GM23338 (cell line): ENCODE data around the gene FMN2. TPM values are rescaled to one million over a fixed set of nuclear protein-coding genes. Genes with fewer than 3 reads are reported as not detected.

Experiments
- ATAC-seq: fragments of 200-7000 bp; cut with Tn5 transposase; 3 replicates; pipeline ENCODE4 v1.9.1; 2020
- DNase-seq: peaks from one replicate; pipeline ENCODE4 v3.0.0-alpha.2; 2015; ENCODE audit warnings: low spot score
- H2AFZ ChIP-seq: fragments of 200-600 bp; sonication (generic); 2 replicates; pipeline ENCODE4 v1.8.0; 2016; ENCODE audit warnings: antibody characterized with exemption, mild to moderate bottlenecking, moderate library complexity
- H3F3A ChIP-seq: fragments of 200-600 bp; sonication (generic); replicated peaks from 2 replicates; pipeline ENCODE4 v1.8.0; 2017; ENCODE audit warnings: antibody characterized with exemption, mixed run types, low read depth
- H3K27ac ChIP-seq: fragments of 200-600 bp; sonication (generic); 2 replicates; pipeline ENCODE4 v1.6.1; 2016; ENCODE audit warnings: low read depth
- H3K27me3 ChIP-seq: fragments of 200-600 bp; sonication (generic); 2 replicates; pipeline ENCODE4 v1.8.0; 2016; ENCODE audit warnings: mild to moderate bottlenecking, mixed run types, moderate library complexity; ENCODE audit not compliant: insufficient read depth
- H3K36me3 ChIP-seq: fragments of 200-600 bp; sonication (generic); 2 replicates; pipeline ENCODE4 v1.8.0; 2016; ENCODE audit warnings: mild to moderate bottlenecking; ENCODE audit not compliant: insufficient read depth
- H3K4me1 ChIP-seq: fragments of 200-600 bp; sonication (generic); 2 replicates; pipeline ENCODE4 v1.8.0; 2016; ENCODE audit warnings: mild to moderate bottlenecking, moderate library complexity; ENCODE audit not compliant: insufficient read depth
- H3K4me2 ChIP-seq: fragments of 200-600 bp; sonication (generic); 2 replicates; pipeline ENCODE4 v1.7.1; 2017; ENCODE audit warnings: mixed run types
- H3K4me3 ChIP-seq: fragments of 200-600 bp; sonication (generic); 2 replicates; pipeline ENCODE4 v1.6.1; 2016; ENCODE audit warnings: mixed run types
- H3K79me2 ChIP-seq: fragments of 200-600 bp; sonication (generic); replicated peaks from 2 replicates; pipeline ENCODE4 v1.8.0; 2017; ENCODE audit warnings: mild to moderate bottlenecking; ENCODE audit not compliant: insufficient read depth
- H3K9me2 ChIP-seq: fragments of 200-600 bp; sonication (generic); 2 replicates; pipeline ENCODE4 v1.8.0; 2017; ENCODE audit not compliant: insufficient read depth
- H4K20me1 ChIP-seq: fragments of 200-600 bp; sonication (generic); replicated peaks from 2 replicates; pipeline ENCODE4 v1.8.0; 2017; ENCODE audit warnings: mild to moderate bottlenecking; ENCODE audit not compliant: insufficient read depth
- H3K27ac Mint-ChIP-seq: 2 replicates; pipeline ENCODE4 v1.8.0; 2020; ENCODE audit warnings: inconsistent platforms, mild to moderate bottlenecking, moderate library complexity, mixed read lengths
- H3K27me3 Mint-ChIP-seq: 3 replicates; pipeline ENCODE4 v1.8.0; 2022; ENCODE audit warnings: low read depth, mild to moderate bottlenecking, moderate library complexity, mixed read lengths, inconsistent platforms; ENCODE audit not compliant: insufficient read depth, poor library complexity
- H3K36me3 Mint-ChIP-seq: 3 replicates; pipeline ENCODE4 v1.8.0; 2021; ENCODE audit warnings: low read depth, mild to moderate bottlenecking, inconsistent platforms, moderate library complexity, mixed read lengths
- H3K4me1 Mint-ChIP-seq: 3 replicates; pipeline ENCODE4 v1.8.0; 2020; ENCODE audit warnings: mild to moderate bottlenecking, inconsistent platforms, mixed read lengths
- H3K4me3 Mint-ChIP-seq: 3 replicates; pipeline ENCODE4 v1.8.0; 2021; ENCODE audit warnings: moderate library complexity, mild to moderate bottlenecking, inconsistent platforms, mixed read lengths
- H3K9me3 Mint-ChIP-seq: 3 replicates; pipeline ENCODE4 v1.8.0; 2020; ENCODE audit warnings: moderate library complexity, mild to moderate bottlenecking, inconsistent platforms, mixed read lengths
- CREB1 ChIP-seq: fragments of 250-450 bp; sonication (Bioruptor Pico); IDR thresholded peaks from 2 replicates; pipeline ENCODE4 v1.5.0; 2020; ENCODE audit warnings: low read depth, mild to moderate bottlenecking, moderate library complexity
- CTCF ChIP-seq, 2 experiments: fragments of 200-600 bp in 1 of 2; sonication (generic) in 1 of 2; conservative IDR thresholded peaks; 2 replicates each; pipeline versions ENCODE4 v1.5.1 to v1.6.1; 2016 to 2017; ENCODE audit warnings: antibody characterized with exemption in 2 of 2, low read depth in 2 of 2, mild to moderate bottlenecking in 2 of 2, moderate library complexity in 1 of 2
- EZH2 ChIP-seq: fragments of 200-600 bp; sonication (generic); IDR thresholded peaks from one replicate; pipeline ENCODE4 v1.8.0; 2017; ENCODE audit warnings: antibody characterized with exemption, mild to moderate bottlenecking, low read depth; ENCODE audit not compliant: unreplicated experiment
- EZH2phosphoT487 ChIP-seq: fragments of 200-600 bp; sonication (generic); IDR thresholded peaks from one replicate; pipeline ENCODE4 v1.8.1; 2018; ENCODE audit warnings: antibody characterized with exemption; ENCODE audit not compliant: unreplicated experiment
- JUNB ChIP-seq: IDR thresholded peaks from one replicate; pipeline ENCODE4 v1.6.1; 2016; ENCODE audit warnings: antibody characterized with exemption; ENCODE audit not compliant: unreplicated experiment
- NANOG ChIP-seq: IDR thresholded peaks from 2 replicates; pipeline ENCODE4 v1.6.1; 2016; ENCODE audit warnings: antibody characterized with exemption, borderline replicate concordance
- POLR2AphosphoS5 ChIP-seq: IDR thresholded peaks from 2 replicates; pipeline ENCODE4 v1.6.1; 2016; ENCODE audit warnings: antibody characterized with exemption, low read depth
- REST ChIP-seq: IDR thresholded peaks from one replicate; pipeline ENCODE4 v1.6.1; 2018; ENCODE audit warnings: antibody characterized with exemption; ENCODE audit not compliant: unreplicated experiment
- STAT1 ChIP-seq: IDR thresholded peaks from one replicate; pipeline ENCODE4 v1.6.1; 2016; ENCODE audit warnings: antibody characterized with exemption; ENCODE audit not compliant: unreplicated experiment
- ZNF114 ChIP-seq: fragments of 250-450 bp; sonication (Bioruptor Pico); IDR thresholded peaks from 2 replicates; pipeline ENCODE4 v1.5.0; 2020; ENCODE audit warnings: mild to moderate bottlenecking, moderate library complexity
- ZNF331 ChIP-seq: fragments of 250-450 bp; sonication (Bioruptor Pico); IDR thresholded peaks from 2 replicates; pipeline ENCODE4 v1.5.0; 2020; ENCODE audit warnings: low read depth, mild to moderate bottlenecking, moderate library complexity
- polyA plus RNA-seq: library from polyadenylated mRNA; unstranded; fragments of >200 nt; fragmentation: Nextera tagmentation; extraction: Ambion mirVana; gene quantifications from 2 replicates; pipeline ENCODE4 v1.2.1, GENCODE V29; 2016
- total RNA-seq: library from RNA; depleted of rRNA; stranded (reverse); fragments of >200 nt; shearing (Covaris generic); gene quantifications from 2 replicates; pipeline ENCODE4 v1.2.3, GENCODE V29; 2014
- TF ChIP-seq, protein P1 (sequence below): fragments of 250-450 bp; sonication (Bioruptor Pico); IDR thresholded peaks from 2 replicates; pipeline ENCODE4 v1.5.0; 2020; ENCODE audit warnings: mild to moderate bottlenecking, moderate library complexity
- TF ChIP-seq, protein P2 (sequence below): IDR thresholded peaks from 2 replicates; pipeline ENCODE4 v1.6.1; 2016; ENCODE audit warnings: antibody characterized with exemption

Gene FMN2
- total and polyA plus RNA-seq, 2 experiments from 2014 or later, result 1.5 to 2.5 TPM

DNA sequence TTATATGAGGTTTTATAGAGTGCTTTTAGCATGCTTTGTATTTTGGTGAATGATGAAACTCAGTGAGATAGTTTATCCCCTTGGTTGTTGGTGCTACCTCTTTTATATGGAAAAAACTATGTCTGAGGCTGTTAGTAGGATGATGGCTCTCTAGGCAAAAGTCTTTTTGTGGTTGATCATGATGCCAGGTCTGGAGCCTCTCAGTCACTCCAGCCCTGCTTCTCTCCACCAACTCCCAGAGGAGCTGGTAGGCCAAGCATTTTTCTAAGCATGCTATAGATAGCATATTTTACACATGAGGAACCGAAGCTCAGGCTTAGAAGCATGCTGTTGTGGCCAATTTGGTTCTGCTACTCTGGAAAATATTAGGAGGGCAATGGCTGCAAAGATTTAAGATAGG, 82.2 kb downstream of the FMN2 start:
- ATAC-seq, result no peak
- Mint-ChIP-seq H3K27ac (no peak overlapping the region), H3K36me3 (no peaks in the 10 kb centered on the region), H3K27me3 (no peaks in the 10 kb centered on the region), H3K4me1 (no peaks in the 10 kb centered on the region), H3K4me3 (no peak overlapping the region), H3K9me3 (no peaks in the 10 kb centered on the region)
- Histone ChIP-seq H3K4me2 (no peak overlapping the region), H3F3A (no peaks in the 10 kb centered on the region), H3K27me3 (no peaks in the 10 kb centered on the region), H3K4me3 (no peak overlapping the region), H3K79me2 (no peaks in the 10 kb centered on the region), H3K36me3 (no peaks in the 10 kb centered on the region), H3K9me2 (no peaks in the 10 kb centered on the region), H3K27ac (no peak overlapping the region), H4K20me1 (no peaks in the 10 kb centered on the region), H3K4me1 (no peaks in the 10 kb centered on the region), H2AFZ (no peak overlapping the region)
- DNase-seq, result no peak
- no peak for TF ChIP-seq STAT1
- no peak for TF ChIP-seq POLR2AphosphoS5
- no peak for TF ChIP-seq REST
- TF ChIP-seq, protein P1, sequence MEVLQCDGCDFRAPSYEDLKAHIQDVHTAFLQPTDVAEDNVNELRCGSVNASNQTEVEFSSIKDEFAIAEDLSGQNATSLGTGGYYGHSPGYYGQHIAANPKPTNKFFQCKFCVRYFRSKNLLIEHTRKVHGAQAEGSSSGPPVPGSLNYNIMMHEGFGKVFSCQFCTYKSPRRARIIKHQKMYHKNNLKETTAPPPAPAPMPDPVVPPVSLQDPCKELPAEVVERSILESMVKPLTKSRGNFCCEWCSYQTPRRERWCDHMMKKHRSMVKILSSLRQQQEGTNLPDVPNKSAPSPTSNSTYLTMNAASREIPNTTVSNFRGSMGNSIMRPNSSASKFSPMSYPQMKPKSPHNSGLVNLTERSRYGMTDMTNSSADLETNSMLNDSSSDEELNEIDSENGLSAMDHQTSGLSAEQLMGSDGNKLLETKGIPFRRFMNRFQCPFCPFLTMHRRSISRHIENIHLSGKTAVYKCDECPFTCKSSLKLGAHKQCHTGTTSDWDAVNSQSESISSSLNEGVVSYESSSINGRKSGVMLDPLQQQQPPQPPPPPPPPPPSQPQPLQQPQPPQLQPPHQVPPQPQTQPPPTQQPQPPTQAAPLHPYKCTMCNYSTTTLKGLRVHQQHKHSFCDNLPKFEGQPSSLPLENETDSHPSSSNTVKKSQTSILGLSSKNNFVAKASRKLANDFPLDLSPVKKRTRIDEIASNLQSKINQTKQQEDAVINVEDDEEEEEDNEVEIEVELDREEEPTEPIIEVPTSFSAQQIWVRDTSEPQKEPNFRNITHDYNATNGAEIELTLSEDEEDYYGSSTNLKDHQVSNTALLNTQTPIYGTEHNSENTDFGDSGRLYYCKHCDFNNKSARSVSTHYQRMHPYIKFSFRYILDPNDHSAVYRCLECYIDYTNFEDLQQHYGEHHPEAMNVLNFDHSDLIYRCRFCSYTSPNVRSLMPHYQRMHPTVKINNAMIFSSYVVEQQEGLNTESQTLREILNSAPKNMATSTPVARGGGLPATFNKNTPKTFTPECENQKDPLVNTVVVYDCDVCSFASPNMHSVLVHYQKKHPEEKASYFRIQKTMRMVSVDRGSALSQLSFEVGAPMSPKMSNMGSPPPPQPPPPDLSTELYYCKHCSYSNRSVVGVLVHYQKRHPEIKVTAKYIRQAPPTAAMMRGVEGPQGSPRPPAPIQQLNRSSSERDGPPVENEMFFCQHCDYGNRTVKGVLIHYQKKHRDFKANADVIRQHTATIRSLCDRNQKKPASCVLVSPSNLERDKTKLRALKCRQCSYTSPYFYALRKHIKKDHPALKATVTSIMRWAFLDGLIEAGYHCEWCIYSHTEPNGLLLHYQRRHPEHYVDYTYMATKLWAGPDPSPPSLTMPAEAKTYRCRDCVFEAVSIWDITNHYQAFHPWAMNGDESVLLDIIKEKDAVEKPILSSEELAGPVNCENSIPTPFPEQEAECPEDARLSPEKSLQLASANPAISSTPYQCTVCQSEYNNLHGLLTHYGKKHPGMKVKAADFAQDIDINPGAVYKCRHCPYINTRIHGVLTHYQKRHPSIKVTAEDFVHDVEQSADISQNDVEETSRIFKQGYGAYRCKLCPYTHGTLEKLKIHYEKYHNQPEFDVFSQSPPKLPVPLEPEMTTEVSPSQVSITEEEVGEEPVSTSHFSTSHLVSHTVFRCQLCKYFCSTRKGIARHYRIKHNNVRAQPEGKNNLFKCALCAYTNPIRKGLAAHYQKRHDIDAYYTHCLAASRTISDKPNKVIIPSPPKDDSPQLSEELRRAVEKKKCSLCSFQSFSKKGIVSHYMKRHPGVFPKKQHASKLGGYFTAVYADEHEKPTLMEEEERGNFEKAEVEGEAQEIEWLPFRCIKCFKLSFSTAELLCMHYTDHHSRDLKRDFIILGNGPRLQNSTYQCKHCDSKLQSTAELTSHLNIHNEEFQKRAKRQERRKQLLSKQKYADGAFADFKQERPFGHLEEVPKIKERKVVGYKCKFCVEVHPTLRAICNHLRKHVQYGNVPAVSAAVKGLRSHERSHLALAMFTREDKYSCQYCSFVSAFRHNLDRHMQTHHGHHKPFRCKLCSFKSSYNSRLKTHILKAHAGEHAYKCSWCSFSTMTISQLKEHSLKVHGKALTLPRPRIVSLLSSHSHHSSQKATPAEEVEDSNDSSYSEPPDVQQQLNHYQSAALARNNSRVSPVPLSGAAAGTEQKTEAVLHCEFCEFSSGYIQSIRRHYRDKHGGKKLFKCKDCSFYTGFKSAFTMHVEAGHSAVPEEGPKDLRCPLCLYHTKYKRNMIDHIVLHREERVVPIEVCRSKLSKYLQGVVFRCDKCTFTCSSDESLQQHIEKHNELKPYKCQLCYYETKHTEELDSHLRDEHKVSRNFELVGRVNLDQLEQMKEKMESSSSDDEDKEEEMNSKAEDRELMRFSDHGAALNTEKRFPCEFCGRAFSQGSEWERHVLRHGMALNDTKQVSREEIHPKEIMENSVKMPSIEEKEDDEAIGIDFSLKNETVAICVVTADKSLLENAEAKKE, result no peak
- TF ChIP-seq EZH2phosphoT487, result no peak
- TF ChIP-seq JUNB, result no peak
- no peak for TF ChIP-seq ZNF114
- TF ChIP-seq, protein P2, sequence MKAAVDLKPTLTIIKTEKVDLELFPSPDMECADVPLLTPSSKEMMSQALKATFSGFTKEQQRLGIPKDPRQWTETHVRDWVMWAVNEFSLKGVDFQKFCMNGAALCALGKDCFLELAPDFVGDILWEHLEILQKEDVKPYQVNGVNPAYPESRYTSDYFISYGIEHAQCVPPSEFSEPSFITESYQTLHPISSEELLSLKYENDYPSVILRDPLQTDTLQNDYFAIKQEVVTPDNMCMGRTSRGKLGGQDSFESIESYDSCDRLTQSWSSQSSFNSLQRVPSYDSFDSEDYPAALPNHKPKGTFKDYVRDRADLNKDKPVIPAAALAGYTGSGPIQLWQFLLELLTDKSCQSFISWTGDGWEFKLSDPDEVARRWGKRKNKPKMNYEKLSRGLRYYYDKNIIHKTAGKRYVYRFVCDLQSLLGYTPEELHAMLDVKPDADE, result no peak
- no peak for TF ChIP-seq NANOG
- no peak for TF ChIP-seq CTCF (conservative IDR thresholded peaks at IDR 0.05; ENCODE audit: low read depth in 2 of 2)
- no peak for TF ChIP-seq ZNF331
- no peak for TF ChIP-seq EZH2
- no peak for TF ChIP-seq CREB1
